Colon (tissue), 2 donors: Measurements from ENCODE around the gene CEP63.

Source experiments
- FAIRE-seq: peaks from 2 replicates; lab custom pipeline; 2012; peaks lifted over from hg19 to GRCh38; lab: Jason Lieb, UNC
- donor health status: control.
- donor health status: control.

Gene CEP63

GRCh38 chr3:134485718-134486576 lies at the start of gene CEP63, which contains the start of gene ANAPC13:
Gene CEP63 (plus strand): TSS chr3:134486057. CDS start chr3:134495321, 9,264 bp downstream.
Gene ANAPC13 (minus strand): TSS chr3:134485985. CDS start chr3:134482904, 3,081 bp downstream.
- no peak for FAIRE-seq

- no peak for FAIRE-seq
These were observed 48.6 kb upstream of the CEP63 start for GRCh38 chr3:134437211-134437752.

- FAIRE-seq = no peak
These were observed 44.5 kb upstream of the CEP63 start for GRCh38 chr3:134441321-134441720.

GRCh38 chr3:134441821-134442220 lies 44.0 kb upstream of the CEP63 start:
- no peak for FAIRE-seq

GRCh38 chr3:134445095-134445494 lies 40.8 kb upstream of the CEP63 start:
- no peak for FAIRE-seq

- FAIRE-seq = no peak
These were observed 40.2 kb upstream of the CEP63 start for GRCh38 chr3:134445636-134446035.

- FAIRE-seq = no peak
These were observed 39.1 kb upstream of the CEP63 start for GRCh38 chr3:134446800-134447199.

GRCh38 chr3:134447351-134447750 lies 38.5 kb upstream of the CEP63 start:
- FAIRE-seq = no peak

- no peak for FAIRE-seq
These were observed 37.2 kb upstream of the CEP63 start for GRCh38 chr3:134448664-134449063.

- FAIRE-seq = no peak
These were observed 36.6 kb upstream of the CEP63 start for GRCh38 chr3:134449277-134449676.

- FAIRE-seq = no peak
These were observed 35.9 kb upstream of the CEP63 start for GRCh38 chr3:134449951-134450350.

GRCh38 chr3:134453631-134454030 lies 32.2 kb upstream of the CEP63 start:
- no peak for FAIRE-seq

GRCh38 chr3:134457376-134458074 lies 28.3 kb upstream of the CEP63 start:
- FAIRE-seq = no peak

GRCh38 chr3:134458406-134458945 lies 27.4 kb upstream of the CEP63 start:
- no peak for FAIRE-seq

GRCh38 chr3:134459562-134459961 lies 26.3 kb upstream of the CEP63 start:
- FAIRE-seq = no peak

- no peak for FAIRE-seq
These were observed 24.9 kb upstream of the CEP63 start for GRCh38 chr3:134460965-134461364.

GRCh38 chr3:134462331-134462941 lies 23.4 kb upstream of the CEP63 start:
- FAIRE-seq = no peak

GRCh38 chr3:134463676-134464063 lies 22.2 kb upstream of the CEP63 start:
- no peak for FAIRE-seq

GRCh38 chr3:134464064-134464688 lies 21.7 kb upstream of the CEP63 start:
- FAIRE-seq = no peak

- no peak for FAIRE-seq
These were observed 21.0 kb upstream of the CEP63 start for GRCh38 chr3:134464689-134465365.

GRCh38 chr3:134466331-134466730 lies 19.5 kb upstream of the CEP63 start:
- FAIRE-seq = no peak
